Inflammatory macrophage treated with lipopolysaccharide for 1 hour (primary cell): Measurements from ENCODE around the gene CYP4F2.
"Not testable (repeated sequence)": the region's sequence is repeated elsewhere in the genome, so short reads cannot be mapped to it uniquely, and the experiment has no call there.

ENCODE experiments used
- DNase-seq, 2 donors: peaks; one replicate each; pipeline ENCODE4 v3.0.0-alpha.2; 2020 to 2022

Gene CYP4F2

GRCh38 chr19:15897026-15897737, 692 bp downstream of the CYP4F2 start:
- DNase-seq = peak in 1 of 2 donors; percentile 7

GRCh38 chr19:15895876-15896430, 1.9 kb downstream of the CYP4F2 start:
- no peak for DNase-seq

GRCh38 chr19:15894359-15894758, 3.5 kb downstream of the CYP4F2 start:
- DNase-seq = no peak

GRCh38 chr19:15893477-15893876, 4.4 kb downstream of the CYP4F2 start:
- DNase-seq = no peak

- DNase-seq = no peak
These were observed 5.9 kb downstream of the CYP4F2 start for GRCh38 chr19:15892012-15892411.

GRCh38 chr19:15891434-15891833, 6.4 kb downstream of the CYP4F2 start:
- no peak for DNase-seq

GRCh38 chr19:15889339-15889738, 8.5 kb downstream of the CYP4F2 start:
- DNase-seq = not testable (repeated sequence)

- no peak for DNase-seq
These were observed 12.0 kb downstream of the CYP4F2 start for GRCh38 chr19:15885919-15886318.

- DNase-seq = no peak
These were observed 12.7 kb downstream of the CYP4F2 start for GRCh38 chr19:15885167-15885566.

- peak; percentile 6 to 7 for DNase-seq
These were observed 14.5 kb downstream of the CYP4F2 start for GRCh38 chr19:15883329-15883728.

- DNase-seq = no peak
These were observed 22.9 kb downstream of the CYP4F2 start for GRCh38 chr19:15874821-15875474.

GRCh38 chr19:15873771-15874170, 24.1 kb downstream of the CYP4F2 start:
- not testable (repeated sequence) for DNase-seq

- no peak for DNase-seq
These were observed 26.3 kb downstream of the CYP4F2 start for GRCh38 chr19:15871570-15871969.

- no peak for DNase-seq
These were observed 28.0 kb downstream of the CYP4F2 start for GRCh38 chr19:15869873-15870272.

- DNase-seq = peak; percentile 17 to 56
These were observed 28.7 kb downstream of the CYP4F2 start for GRCh38 chr19:15869109-15869555.

- no peak for DNase-seq
These were observed 31.2 kb downstream of the CYP4F2 start for GRCh38 chr19:15866636-15867035.

GRCh38 chr19:15864824-15865223, 33.0 kb downstream of the CYP4F2 start:
- DNase-seq = no peak

- DNase-seq = no peak
These were observed 34.6 kb downstream of the CYP4F2 start for GRCh38 chr19:15863272-15863671.

GRCh38 chr19:15862444-15862843, 35.4 kb downstream of the CYP4F2 start:
- no peak for DNase-seq

GRCh38 chr19:15860522-15860921, 37.4 kb downstream of the CYP4F2 start:
- no peak for DNase-seq

- no peak for DNase-seq
These were observed 38.7 kb downstream of the CYP4F2 start for GRCh38 chr19:15859187-15859586.

GRCh38 chr19:15850385-15850784, 47.5 kb downstream of the CYP4F2 start:
- no peak for DNase-seq

- no peak for DNase-seq
These were observed 51.0 kb downstream of the CYP4F2 start for GRCh38 chr19:15846923-15847322.

GRCh38 chr19:15843894-15844222, 54.0 kb downstream of the CYP4F2 start:
- not testable (repeated sequence) for DNase-seq
